HepG2 (cell line): ENCODE data around the gene LBX2. TPM values are rescaled to one million over a fixed set of nuclear protein-coding genes. Genes with fewer than 3 reads are reported as not detected.

ENCODE experiments used
- FOSL1 ChIP-seq: sonication (generic); formaldehyde crosslinking; IDR thresholded peaks from 2 replicates; pipeline ENCODE4 v1.9.0; 2021; ENCODE audit warnings: missing genetic modification reagents, borderline replicate concordance
- FOXO1 ChIP-seq: sonication (generic); formaldehyde crosslinking; IDR thresholded peaks from 2 replicates; pipeline ENCODE4 v1.4.0; 2020; ENCODE audit warnings: missing genetic modification reagents
- KLF9 ChIP-seq: IDR thresholded peaks from 2 replicates; pipeline ENCODE4 v1.6.1; 2016; ENCODE audit warnings: low read depth
- NBN ChIP-seq: fragments of 450-650 bp; conservative IDR thresholded peaks from 2 replicates; pipeline ENCODE4 v1.6.1; 2017
- PLRG1 ChIP-seq: fragments of 450-650 bp; conservative IDR thresholded peaks from 2 replicates; pipeline ENCODE4 v1.6.1; 2016
- POGK ChIP-seq: sonication (generic); formaldehyde crosslinking; conservative IDR thresholded peaks from 2 replicates; pipeline ENCODE4 v1.8.0; 2022; ENCODE audit warnings: mild to moderate bottlenecking, moderate library complexity, missing genetic modification reagents
- RFXANK ChIP-seq: IDR thresholded peaks from 2 replicates; pipeline ENCODE4 v1.6.1; 2016
- SMC3 ChIP-seq: IDR thresholded peaks from 2 replicates; pipeline ENCODE4 v1.6.1; 2011; ENCODE audit warnings: low read length, improper control_type of control experiment
- SP1 ChIP-seq, 2 experiments: fragments of 450-650 bp in 1 of 2; sonication (generic) in 1 of 2; formaldehyde crosslinking in 1 of 2; IDR thresholded peaks; 2 replicates each; pipeline versions ENCODE4 v1.4.0 to v1.6.1; 2016 to 2020; ENCODE audit warnings: missing genetic modification reagents in 1 of 2
- TCF7 ChIP-seq: sonication (generic); IDR thresholded peaks from 2 replicates; pipeline ENCODE4 v1.6.1; 2016; ENCODE audit warnings: antibody characterized with exemption, low read depth
- TCF7L2 ChIP-seq: IDR thresholded peaks from 2 replicates; pipeline ENCODE4 v1.6.1; 2011; ENCODE audit warnings: mild to moderate bottlenecking, low read depth, low read length, moderate library complexity
- TGIF2 ChIP-seq: IDR thresholded peaks from 2 replicates; pipeline ENCODE4 v1.6.1; 2016; ENCODE audit warnings: control low read depth, missing compliant biosample characterization
- ZC3H13 ChIP-seq: sonication (generic); formaldehyde crosslinking; IDR thresholded peaks from 2 replicates; pipeline ENCODE4 v1.8.1; 2023; ENCODE audit warnings: mild to moderate bottlenecking, missing genetic modification reagents, moderate library complexity
- ZNF292 ChIP-seq: sonication (generic); formaldehyde crosslinking; IDR thresholded peaks from 2 replicates; pipeline ENCODE4 v1.8.1; 2022; ENCODE audit warnings: mild to moderate bottlenecking, low read depth, missing genetic modification reagents, borderline replicate concordance
- ZNF335 ChIP-seq: sonication (generic); formaldehyde crosslinking; IDR thresholded peaks from 2 replicates; pipeline ENCODE4 v1.4.0; 2020; ENCODE audit warnings: missing genetic modification reagents
- ZNF33B ChIP-seq: sonication (generic); formaldehyde crosslinking; IDR thresholded peaks from 2 replicates; pipeline ENCODE4 v1.5.1; 2020; ENCODE audit warnings: mild to moderate bottlenecking, missing genetic modification reagents
- ZNF44 ChIP-seq: sonication (generic); formaldehyde crosslinking; IDR thresholded peaks from 2 replicates; pipeline ENCODE4 v1.5.1; 2020; ENCODE audit warnings: mild to moderate bottlenecking, missing genetic modification reagents
- ZNF501 ChIP-seq: sonication (generic); formaldehyde crosslinking; IDR thresholded peaks from 2 replicates; pipeline ENCODE4 v1.5.1; 2020; ENCODE audit warnings: mild to moderate bottlenecking, moderate library complexity, missing genetic modification reagents
- ZNF83 ChIP-seq: sonication (generic); formaldehyde crosslinking; IDR thresholded peaks from 2 replicates; pipeline ENCODE4 v1.4.0; 2020; ENCODE audit warnings: missing genetic modification reagents, mild to moderate bottlenecking, borderline replicate concordance
- polyA plus RNA-seq, 8 experiments: library from polyadenylated mRNA; depleted of rRNA in 3 of 8; stranded (reverse) in 7 of 8; unstranded in 1 of 8; fragments of >200 nt; fragmentation: Illumina TruSeq in 4 of 8; extraction: Trizol in 4 of 8; gene quantifications; 2 replicates each; pipeline versions ENCODE4 v1.2.1 to v1.2.3, GENCODE V29; 2011 to 2016; ENCODE audit warnings: low read depth in 4 of 8, missing spikeins in 1 of 8, mixed read lengths in 1 of 8; ENCODE audit not compliant: insufficient read depth in 1 of 8
- total RNA-seq, 5 experiments: library from RNA; depleted of rRNA; stranded (reverse); fragments of >200 nt; fragmentation: Illumina TruSeq; extraction: Trizol; gene quantifications; 2 replicates each; pipeline ENCODE4 v1.2.3, GENCODE V29; 2016; ENCODE audit warnings: low read depth in 1 of 5
- TF ChIP-seq, protein P1 (sequence below): sonication (generic); formaldehyde crosslinking; IDR thresholded peaks from 2 replicates; pipeline ENCODE4 v1.5.0; 2020; ENCODE audit warnings: mild to moderate bottlenecking, missing genetic modification reagents, borderline replicate concordance
- TF ChIP-seq, protein P2 (sequence below): sonication (generic); formaldehyde crosslinking; IDR thresholded peaks from 2 replicates; pipeline ENCODE4 v1.4.0; 2020; ENCODE audit warnings: missing genetic modification reagents
- TF ChIP-seq, protein P3 (sequence below): sonication (generic); formaldehyde crosslinking; IDR thresholded peaks from 2 replicates; pipeline ENCODE4 v1.9.0; 2021; ENCODE audit warnings: missing genetic modification reagents, borderline replicate concordance

The LBX2 gene
- total and polyA plus RNA-seq, 2 of the 13 experiments (the other 11 are each of a cell fraction or from before 2014, with no cell fraction given): 6.4 to 8.1 TPM

DNA sequence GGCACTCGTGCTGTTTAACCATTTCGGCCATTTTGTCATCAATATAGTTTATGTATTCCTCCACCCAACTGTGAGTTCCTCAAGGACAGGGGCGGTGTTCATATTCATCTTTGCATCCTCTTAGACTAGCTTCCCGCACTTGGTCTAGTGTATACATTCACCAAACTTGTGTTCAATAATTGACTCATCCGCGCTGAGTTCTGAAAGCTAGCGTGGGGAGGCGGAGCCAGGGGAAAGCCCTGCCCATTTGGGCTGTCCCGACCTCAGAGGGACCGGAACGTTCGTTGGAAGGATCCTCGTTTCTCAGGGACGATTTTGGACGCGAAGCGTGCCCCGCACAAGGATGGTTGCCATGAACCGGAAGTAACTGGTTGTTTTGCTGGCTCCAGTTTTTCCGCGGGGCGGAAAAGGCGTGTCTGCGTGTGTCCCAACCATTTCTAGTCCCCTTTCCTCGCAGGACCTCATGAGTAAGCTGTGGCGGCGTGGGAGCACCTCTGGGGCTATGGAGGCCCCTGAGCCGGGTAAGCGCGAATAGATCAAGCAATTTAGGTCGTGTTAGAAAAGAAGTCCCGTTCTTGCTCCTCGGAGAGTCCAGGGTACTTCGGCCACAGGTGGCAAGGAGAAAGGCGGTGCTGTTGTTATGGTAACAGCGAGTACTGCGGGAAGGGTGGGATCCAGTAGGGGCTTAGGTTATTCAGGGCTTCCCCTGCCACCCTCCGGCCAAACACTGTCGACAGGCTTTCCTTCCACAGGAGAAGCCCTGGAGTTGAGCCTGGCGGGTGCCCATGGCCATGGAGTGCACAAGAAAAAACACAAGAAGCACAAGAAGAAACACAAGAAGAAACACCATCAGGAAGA is 44.5 kb downstream of the LBX2 start, which contains the start of gene INO80B (continued):
- TF ChIP-seq, protein P1, sequence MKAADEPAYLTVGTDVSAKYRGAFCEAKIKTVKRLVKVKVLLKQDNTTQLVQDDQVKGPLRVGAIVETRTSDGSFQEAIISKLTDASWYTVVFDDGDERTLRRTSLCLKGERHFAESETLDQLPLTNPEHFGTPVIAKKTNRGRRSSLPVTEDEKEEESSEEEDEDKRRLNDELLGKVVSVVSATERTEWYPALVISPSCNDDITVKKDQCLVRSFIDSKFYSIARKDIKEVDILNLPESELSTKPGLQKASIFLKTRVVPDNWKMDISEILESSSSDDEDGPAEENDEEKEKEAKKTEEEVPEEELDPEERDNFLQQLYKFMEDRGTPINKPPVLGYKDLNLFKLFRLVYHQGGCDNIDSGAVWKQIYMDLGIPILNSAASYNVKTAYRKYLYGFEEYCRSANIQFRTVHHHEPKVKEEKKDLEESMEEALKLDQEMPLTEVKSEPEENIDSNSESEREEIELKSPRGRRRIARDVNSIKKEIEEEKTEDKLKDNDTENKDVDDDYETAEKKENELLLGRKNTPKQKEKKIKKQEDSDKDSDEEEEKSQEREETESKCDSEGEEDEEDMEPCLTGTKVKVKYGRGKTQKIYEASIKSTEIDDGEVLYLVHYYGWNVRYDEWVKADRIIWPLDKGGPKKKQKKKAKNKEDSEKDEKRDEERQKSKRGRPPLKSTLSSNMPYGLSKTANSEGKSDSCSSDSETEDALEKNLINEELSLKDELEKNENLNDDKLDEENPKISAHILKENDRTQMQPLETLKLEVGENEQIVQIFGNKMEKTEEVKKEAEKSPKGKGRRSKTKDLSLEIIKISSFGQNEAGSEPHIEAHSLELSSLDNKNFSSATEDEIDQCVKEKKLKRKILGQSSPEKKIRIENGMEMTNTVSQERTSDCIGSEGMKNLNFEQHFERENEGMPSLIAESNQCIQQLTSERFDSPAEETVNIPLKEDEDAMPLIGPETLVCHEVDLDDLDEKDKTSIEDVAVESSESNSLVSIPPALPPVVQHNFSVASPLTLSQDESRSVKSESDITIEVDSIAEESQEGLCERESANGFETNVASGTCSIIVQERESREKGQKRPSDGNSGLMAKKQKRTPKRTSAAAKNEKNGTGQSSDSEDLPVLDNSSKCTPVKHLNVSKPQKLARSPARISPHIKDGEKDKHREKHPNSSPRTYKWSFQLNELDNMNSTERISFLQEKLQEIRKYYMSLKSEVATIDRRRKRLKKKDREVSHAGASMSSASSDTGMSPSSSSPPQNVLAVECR (CRISPR knock-in tag): peak; percentile 99
- no peak for TF ChIP-seq ZNF292
- TF ChIP-seq, protein P2, sequence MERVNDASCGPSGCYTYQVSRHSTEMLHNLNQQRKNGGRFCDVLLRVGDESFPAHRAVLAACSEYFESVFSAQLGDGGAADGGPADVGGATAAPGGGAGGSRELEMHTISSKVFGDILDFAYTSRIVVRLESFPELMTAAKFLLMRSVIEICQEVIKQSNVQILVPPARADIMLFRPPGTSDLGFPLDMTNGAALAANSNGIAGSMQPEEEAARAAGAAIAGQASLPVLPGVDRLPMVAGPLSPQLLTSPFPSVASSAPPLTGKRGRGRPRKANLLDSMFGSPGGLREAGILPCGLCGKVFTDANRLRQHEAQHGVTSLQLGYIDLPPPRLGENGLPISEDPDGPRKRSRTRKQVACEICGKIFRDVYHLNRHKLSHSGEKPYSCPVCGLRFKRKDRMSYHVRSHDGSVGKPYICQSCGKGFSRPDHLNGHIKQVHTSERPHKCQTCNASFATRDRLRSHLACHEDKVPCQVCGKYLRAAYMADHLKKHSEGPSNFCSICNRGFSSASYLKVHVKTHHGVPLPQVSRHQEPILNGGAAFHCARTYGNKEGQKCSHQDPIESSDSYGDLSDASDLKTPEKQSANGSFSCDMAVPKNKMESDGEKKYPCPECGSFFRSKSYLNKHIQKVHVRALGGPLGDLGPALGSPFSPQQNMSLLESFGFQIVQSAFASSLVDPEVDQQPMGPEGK (CRISPR knock-in tag): peak; percentile 86
- TF ChIP-seq ZNF44: no peak; the same call in 1 of the 2 replicates
- TF ChIP-seq, protein P3, sequence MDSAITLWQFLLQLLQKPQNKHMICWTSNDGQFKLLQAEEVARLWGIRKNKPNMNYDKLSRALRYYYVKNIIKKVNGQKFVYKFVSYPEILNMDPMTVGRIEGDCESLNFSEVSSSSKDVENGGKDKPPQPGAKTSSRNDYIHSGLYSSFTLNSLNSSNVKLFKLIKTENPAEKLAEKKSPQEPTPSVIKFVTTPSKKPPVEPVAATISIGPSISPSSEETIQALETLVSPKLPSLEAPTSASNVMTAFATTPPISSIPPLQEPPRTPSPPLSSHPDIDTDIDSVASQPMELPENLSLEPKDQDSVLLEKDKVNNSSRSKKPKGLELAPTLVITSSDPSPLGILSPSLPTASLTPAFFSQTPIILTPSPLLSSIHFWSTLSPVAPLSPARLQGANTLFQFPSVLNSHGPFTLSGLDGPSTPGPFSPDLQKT (CRISPR knock-in tag): no peak
- TF ChIP-seq TCF7: no peak; the same call in 1 of the 2 replicates
- peak; percentile 98 for TF ChIP-seq ZNF335 (CRISPR knock-in tag)
- TF ChIP-seq TGIF2 (CRISPR knock-in tag): peak; percentile 97
- TF ChIP-seq TCF7L2: no peak
- TF ChIP-seq SP1 (IDR thresholded peaks at IDR 0.05): no peak
- peak; percentile 99 for TF ChIP-seq SP1 (CRISPR knock-in tag; IDR thresholded peaks at IDR 0.05)
- peak; percentile 100 for TF ChIP-seq KLF9
- TF ChIP-seq PLRG1: no peak
- TF ChIP-seq NBN: no peak
- peak; percentile 95 for TF ChIP-seq RFXANK (CRISPR knock-in tag)
- peak; percentile 81 for TF ChIP-seq ZNF33B (CRISPR knock-in tag)
- TF ChIP-seq ZNF501: peak; percentile 99
- peak; percentile 91 for TF ChIP-seq FOXO1 (CRISPR knock-in tag)
- peak; percentile 45 for TF ChIP-seq SMC3
- peak; percentile 92 for TF ChIP-seq POGK (CRISPR knock-in tag)
- TF ChIP-seq ZNF83 (CRISPR knock-in tag): peak; percentile 58; the same call in 1 of the 2 replicates
- TF ChIP-seq ZC3H13 (CRISPR knock-in tag): peak; percentile 66; the same call in 1 of the 2 replicates
- TF ChIP-seq FOSL1 (CRISPR knock-in tag): no peak
